ENCODE measurements around the gene CUTC.

DNA sequence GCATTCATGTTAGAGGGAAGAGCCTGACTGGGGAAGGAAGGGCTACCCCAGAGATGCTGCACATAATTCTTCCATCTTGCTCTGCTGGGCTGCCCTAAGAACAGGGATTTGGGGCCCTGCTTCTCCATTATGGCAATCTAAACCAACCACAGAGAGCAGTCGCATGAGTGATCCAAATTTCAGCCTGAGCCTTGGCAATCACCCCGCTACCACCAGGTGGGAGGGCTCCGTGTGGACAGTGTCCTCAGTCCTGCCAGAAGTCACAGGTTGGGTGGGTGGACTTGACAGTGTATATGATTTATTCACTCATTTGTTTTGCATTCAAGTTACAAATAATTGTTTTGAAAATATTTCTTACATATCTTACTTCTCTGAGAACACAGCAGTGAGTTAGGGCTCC lies 72.4 kb downstream of the CUTC start:
- TF ChIP-seq CTCF (IDR thresholded peaks at IDR 0.05) (no peak), EP300 (IDR thresholded peaks at IDR 0.05) (no peak)
